GM21390 (cell line): ENCODE results near the gene CSMD2.

Experiments used
- ATAC-seq: cut with Tn5 transposase; IDR thresholded peaks from one replicate; pipeline ENCODE4 v1.9.1; 2021; ENCODE audit not compliant: unreplicated experiment

CSMD2 gene

DNA sequence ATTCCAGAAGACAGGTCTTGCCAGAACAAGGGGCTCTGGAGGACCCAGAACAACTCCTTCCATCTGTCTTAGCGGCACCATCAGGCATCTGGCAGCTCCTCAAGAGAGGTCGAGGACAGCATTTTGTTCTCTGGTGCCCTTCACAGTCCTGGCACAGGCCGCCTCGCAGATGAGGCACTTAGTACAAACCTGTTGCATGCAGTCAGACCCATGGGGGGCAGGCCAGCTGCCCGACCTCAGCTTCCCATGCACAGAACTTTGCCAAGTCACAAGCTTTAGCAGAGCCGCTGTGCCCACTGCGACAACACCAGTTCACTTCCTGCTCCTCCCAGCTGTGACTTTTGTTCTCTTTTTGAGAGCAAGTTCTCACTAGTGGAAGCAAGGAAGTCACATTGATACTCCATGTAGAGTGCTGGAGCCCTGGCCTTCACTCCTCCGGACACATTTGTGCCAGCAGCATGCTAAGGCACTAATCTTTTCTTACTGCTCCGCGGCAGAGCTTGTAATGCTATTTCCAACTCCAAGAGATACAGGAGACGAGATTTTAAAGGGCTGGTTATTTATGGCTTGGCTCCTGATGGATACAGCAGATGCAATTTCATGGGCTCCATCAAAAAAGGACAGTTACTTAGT, 256.6 kb downstream of the CSMD2 start:
- ATAC-seq = no peak

DNA sequence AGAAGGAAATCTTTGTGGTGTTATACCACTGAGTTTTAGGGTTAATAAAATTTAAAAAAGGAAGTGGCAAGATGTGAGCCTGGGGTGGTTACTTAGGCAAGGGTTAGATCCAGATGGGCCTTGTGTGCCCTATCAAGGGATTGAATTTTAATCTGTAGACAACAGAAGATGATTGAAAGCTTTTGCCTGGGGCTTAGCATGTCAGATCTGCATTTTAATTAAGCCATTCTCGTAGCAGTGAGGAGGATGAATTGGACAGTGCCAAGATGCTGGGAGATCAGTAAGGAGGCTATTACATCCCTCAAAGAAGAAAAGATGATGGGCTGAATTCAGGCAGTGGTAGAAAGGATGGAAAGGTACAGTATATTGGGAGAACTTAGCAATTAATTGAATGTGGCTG, 258.9 kb downstream of the CSMD2 start:
- no peak for ATAC-seq

DNA sequence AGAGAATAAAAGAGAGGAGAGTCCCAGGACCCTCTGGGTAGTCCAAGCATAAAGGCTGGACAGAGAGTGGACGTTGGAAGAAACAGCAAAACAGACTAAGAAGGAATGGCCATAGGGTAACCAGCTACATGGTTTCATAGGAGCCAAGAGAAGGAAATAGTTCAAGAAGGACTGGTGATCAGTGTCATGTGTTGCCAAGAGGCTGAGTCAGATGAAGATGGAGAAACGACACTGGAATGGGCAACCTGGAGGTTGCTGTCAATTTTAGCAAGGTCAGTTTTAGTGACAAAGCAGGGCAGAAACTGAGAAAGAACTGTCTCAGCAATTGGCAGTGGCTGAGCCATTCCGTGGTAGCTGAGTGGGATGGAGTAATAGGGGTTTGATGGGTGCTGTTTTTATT, 259.8 kb downstream of the CSMD2 start:
- no peak for ATAC-seq

DNA sequence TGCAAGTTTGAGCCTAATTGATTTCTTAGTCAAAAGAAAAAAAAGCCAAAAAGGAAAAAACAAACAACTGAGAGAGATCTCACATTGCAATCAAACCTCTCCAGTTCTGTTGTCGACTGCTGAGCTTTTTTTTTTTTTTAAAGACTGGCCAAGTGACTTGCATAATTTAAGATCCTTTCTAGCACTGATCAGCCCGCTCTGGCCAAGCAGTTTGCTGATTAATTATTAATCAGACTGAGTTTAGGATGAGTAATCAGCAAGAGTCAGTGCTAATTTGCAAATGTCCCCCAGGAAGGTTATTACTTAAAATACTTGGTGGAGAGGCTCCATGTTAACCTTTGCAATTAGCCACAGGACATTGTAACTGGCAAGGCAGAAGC, 261.8 kb downstream of the CSMD2 start:
- ATAC-seq = peak; percentile 66

DNA sequence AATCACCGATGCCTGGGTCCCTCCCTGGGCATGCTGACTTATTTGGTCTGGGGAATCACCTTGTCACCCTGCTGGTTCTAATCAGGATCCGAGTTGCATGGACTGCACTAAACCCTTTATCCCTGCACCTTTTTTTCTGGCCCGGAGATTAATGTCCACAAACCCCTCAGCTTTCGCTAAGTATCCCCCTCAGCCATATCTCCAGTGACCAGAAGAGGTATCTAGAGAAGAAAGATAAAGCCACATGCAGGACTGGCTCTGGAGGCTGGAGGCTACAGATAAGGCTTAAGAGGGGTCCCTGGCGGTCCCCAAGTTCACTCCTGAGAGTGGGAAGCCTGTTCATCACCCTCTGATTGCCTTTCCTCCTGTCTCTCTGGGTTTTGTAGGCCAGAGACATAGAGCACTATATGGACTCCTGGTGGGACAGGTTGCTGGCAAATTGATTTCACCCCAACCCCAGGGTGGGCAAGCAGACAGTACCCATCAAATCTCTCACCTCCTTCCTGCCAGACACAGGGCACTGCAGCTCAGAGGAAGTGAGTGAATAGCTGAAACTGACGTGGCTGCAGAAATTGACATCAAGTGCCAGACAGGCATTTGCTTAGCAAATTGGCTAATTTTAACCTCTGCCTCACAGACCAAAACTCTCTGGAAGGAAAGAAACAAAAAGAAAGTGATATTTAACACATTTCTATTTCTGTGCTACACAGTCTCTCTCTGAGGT, 262.4 kb downstream of the CSMD2 start:
- peak; percentile 84 for ATAC-seq

DNA sequence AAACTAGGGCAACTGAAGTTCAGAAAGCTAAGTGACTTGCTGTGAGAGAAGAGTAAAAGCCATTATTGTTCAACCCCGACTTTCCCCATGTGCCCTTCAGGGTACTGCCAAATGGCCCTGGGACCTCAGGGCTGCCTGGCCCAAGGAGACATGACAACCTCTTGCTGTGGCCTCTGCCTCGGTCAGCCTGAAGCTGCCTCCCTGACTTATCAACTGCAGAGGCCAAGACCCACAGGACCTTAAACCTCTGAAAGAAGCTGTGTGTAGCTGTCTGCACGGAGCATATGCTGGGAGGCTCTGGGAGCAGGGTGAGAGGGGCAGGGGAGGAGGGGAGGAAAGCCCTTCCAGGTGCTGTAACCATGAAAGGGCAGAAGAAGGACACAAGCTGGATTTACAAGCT, 265.3 kb downstream of the CSMD2 start:
- no peak for ATAC-seq

DNA sequence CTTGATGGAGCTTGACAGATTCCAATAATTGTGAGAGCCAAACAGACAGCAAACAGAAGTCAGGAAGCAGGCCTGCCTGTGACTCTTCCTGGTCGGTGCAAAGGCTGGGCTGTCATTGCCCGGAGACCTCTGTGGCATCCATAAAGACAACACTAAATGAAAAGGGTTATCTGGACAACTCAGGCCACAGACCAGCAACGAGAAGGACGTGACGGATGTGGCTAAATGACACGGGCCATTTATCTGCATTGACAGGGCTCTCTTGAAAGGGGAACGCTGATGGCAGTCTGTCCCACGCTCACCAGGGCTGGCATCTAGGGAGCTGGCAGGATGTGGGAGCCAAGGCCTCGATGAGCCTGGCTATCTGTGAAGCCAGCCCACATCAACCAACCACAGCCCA, 266.1 kb downstream of the CSMD2 start:
- ATAC-seq = no peak

DNA sequence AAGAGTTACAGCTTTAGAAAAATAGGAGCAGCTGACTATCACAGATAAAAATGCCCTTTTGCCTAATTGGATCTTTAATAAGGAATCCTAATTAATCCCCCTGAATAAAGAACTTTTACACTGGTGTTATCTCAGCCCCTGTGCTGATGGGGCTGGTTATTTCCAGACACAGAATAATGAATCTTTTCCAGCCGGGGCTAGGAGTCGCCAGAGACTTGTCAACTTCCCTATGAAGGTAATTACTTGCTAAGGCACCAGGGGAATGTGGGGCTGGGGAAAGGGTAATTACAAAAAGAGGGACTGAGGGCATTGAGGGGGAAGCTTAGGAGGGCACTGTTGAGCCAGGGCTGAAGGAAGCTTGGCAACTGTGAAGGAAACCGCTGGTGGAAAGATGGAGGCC, 266.6 kb downstream of the CSMD2 start:
- no peak for ATAC-seq

DNA sequence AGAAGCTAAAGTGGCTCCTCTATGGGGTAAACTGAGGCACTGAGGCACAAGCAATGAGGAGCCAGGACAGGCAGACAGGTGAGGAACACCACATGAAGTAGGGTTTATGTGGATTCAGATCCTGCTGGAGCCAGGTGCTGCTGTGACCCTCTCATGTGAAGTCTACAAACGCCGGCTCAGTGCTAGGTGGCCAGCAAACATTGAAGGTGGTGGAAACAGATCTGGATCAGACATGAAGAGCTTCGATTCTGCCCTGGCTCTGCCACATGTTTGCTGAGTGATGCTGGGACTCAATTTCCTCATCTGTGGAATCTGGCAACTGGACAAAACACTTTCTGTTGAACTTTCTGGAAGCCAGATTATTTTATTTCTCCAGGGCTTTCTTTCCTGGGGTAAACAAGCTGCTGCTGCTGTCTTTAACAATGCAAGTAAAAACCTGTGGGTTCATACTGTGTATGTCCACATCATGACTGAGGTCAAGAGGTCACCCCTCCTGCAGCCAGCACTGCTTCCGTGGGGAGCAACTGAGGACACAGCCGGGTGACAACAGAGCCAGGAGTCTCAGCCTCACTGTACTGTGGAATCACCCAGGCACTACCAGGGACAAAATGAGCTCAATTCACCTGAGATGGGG, 267.8 kb downstream of the CSMD2 start:
- no peak for ATAC-seq

DNA sequence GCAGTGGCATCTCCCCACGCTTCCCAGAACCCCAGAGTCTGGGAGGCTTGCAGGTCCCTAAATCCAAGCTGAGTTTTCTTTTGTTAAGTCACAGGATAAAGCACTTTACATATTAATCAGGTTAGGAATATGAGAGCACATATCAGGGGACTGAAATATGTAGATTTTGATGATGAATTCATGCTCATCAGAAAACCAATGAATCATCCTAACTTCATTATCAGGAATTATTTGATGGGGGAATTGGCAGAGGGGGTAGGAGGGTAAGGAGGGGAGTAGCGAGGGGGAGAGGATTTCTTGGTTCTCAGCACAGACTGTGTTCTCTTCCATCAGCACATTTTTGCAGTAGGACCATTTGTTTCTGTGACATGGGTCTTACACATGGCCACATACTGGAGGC, 269.1 kb downstream of the CSMD2 start:
- no peak for ATAC-seq

DNA sequence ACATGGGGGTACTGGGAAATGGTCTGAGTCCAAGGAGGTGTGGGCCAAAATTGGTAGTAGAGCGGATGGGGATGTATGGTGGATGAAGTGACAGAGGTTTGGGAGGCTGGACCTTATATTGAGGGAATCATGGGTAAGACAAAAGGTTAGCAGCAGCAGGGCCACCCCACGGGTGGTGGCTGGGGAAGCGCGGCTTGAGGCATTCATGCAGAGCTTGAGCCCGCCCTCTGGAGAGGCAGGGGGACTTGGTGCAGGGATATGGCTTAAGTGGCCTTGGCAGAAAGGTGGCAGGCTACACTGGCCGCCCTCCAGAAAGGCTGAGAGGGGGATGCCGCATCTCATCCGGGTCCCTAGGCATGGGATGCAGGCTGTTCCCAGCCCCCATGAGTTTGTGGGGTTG, 269.6 kb downstream of the CSMD2 start:
- ATAC-seq = no peak

DNA sequence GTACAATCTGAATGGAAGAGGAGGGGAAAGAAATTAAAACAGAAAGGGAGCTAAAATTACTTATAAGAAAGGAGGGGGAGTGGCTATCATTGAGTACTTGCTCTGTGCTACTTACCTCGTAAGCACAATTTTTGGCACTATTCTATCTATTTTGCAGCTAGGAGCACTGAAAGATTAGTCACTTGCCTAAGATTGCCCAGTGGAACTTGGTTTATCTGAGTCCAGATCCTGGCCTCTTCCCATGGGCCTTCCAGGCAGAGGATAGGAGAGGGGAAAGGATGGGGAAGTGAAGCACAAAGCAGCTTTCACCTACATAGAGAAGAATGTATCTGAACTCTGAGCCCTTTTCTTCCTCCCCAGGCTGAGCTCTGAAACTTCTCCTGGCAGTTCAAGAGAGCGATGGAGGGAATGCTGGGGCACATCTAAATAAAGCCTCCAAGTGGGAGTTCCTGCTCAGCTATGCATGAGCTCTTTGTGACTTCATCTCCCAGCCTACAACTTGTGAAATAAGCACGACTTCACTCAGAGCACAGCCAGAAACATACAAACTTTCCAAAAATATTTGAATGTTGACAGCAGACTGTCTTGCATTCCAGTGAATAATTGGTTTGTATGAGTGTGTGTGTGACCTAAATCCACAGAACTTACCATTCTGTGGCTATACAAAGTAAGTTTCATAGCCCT, 271.7 kb downstream of the CSMD2 start:
- no peak for ATAC-seq

DNA sequence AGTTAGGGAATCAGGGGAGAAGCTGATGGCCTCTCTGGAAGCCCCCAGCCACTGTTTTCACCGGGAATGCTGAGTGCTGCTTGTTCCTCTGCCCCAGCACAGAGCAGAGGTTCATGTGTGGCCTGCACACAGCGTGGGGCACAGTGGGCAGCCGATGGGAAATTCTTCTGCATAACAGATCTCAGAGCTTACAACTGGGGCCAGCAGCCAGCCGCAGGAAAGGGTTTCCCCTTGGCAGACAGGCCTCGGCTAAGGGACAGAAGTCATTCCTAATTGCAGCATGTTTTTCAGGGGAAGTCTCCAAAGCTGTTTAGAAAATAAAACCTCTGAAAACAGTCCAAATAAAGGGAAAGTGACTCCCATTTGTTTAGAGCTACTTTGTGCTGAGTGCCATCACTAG, 278.5 kb downstream of the CSMD2 start:
- no peak for ATAC-seq

DNA sequence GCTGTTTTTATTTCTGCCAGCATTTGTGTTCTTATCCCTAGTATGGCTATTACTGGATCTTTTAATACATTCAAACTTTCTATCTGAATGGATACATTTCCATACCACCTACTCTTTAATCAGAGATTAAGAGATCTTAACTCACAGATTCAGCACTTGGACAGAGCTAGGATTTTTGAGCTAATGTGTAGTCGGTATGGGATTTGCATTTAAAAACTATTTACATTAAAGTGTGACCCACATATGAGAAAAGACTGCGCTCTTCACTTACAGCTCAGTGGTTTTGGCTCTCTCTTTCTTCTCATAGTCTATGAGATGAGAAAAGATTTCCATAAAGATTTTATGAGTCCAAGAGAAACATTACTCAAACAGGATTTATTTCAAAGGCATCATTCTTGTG, 284.7 kb downstream of the CSMD2 start:
- ATAC-seq = no peak

DNA sequence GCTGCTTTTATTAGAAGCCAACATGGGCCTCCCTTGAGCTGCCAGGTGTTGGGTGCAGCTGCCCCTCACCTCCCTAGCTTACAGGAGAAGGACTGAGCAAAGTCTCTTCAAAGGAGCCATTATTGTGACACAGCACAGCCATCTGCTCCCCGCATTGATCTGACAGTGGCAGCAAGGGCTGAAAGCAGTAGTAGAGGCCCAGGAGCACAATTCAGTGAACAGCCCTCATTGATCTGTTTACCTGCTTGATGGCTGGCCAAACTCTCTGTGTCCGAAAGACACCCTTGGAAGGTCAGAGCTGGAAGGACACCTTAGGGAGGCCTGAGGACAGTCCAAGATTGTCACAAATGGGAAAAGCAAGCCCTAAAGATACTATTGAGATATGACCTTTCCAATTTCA, 286.6 kb downstream of the CSMD2 start:
- ATAC-seq = no peak

DNA sequence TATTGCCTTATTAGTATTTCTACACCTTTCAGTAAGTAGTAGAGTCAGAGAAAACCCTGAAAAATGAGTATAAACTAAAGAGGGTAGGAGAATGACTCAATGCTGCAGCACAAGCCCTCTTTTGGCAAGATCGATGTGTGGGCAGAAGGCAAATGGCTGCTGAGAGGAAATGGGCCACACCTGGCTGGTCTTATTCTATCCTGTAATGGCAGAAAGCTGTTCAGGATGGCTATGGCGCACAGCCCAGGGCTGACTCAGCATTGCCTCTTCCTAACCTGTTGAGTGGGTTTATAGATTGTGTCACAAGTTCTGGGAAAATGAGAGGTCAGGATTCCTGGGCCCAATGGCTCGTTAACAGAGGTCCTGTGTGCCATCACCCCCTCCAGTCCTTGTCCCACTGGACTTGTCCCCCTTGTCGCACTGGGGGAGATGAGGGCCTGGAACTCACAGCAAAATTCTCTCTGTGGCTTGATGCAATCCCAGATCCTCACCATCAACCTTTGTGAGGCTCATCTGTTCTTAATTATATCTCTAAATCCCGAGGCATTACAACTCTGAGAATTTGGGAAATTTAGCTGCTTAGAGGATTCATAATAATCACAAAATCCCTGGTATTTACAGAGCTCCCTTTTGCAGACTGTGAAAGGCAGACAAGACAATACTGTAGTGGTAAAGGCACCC, 287.9 kb downstream of the CSMD2 start:
- ATAC-seq = no peak

DNA sequence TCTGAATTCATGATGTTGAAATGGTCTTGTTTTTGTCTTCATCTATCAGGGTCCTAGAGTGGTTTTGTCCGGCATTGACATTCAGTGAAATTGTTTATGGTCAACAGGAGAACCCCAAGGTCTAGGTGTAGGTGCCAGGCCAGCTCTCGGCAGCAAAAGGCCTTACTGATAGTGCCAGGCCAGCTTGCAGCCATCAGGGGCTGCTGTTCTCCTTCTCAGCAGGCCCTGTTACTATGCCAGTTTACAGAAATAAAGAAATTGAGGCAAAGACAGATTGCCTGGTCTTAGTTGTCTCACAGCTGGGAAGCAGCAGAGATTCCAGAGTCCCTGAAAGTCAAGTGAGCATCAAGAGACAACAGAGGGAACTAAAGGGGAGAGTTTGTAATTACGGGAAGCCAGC, 289.2 kb downstream of the CSMD2 start:
- no peak for ATAC-seq

DNA sequence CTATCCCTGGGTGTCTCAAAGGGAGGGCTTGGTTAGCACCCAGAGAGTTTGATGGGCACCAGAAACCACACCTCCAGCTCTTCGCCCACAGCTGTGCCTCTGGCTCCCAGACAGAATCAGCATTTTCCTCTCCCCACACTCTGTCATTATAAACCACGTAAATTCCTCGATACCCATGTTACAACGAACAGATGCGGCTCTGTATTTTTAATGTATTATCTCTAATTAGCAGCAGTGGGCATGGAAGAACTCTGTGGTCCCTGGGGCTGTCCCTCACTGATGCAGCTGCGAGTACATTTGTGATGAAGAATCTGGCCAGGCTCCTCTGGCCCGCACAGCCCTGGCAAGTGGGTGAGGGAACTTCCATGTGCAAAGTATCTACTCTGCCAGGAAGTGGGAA, 290.4 kb downstream of the CSMD2 start:
- no peak for ATAC-seq

DNA sequence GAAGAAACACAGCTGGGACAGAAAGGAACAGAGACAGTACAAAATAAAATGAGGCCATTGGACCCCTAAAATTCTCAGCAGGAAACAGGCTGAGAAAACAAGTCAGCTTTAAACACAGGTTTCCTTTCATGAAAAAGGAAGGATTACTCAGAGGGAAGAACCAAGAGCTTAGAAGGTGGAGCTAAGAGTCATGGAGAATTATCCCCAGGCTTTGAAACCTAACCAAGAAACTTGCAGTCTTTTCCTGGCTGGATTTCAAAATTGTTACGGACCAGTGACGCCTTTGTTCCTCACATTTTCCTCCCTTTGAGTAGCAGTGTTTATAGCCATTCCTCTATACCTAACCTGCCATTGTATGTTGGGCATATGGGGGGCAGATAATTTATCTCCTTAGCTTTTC, 292.3 kb downstream of the CSMD2 start:
- ATAC-seq = no peak

DNA sequence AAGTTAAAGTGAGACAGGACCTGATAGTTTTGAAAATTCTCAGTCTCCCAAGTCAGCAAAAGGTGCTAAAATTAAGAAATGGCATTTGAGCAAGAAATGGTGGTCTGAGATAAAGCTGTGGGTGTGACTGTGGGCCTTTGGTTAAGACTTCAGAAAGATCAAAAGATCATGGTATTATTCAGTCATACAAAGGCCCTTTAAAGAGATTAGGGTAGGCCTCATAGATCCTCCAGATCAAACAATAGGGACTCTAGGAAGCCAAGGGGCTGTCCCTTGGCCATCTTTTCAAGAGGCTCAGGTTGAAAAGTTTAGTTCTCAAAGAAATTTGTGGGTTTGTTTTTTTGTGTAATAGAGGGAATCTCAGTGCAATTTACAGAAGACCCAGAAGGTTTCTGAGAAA, 292.8 kb downstream of the CSMD2 start:
- no peak for ATAC-seq

DNA sequence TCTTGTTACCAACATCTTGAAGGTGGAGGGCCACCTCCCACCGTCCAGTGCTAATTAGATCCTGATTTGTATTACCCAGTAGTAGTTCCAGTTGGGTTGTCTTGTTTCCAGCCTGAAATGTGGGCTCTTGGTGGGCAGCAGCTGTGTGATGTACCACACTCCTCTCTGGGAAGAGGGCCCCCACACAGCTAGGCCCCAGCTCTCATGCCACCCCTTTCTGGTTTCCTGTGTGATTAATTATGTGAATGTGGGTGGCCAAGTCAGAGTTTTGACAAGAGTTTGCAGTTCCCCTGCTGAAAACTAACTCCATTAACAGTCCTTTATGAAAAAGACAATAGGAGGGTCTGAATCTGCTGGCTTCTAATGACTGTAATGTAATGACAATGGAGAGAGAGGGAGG, 297.3 kb downstream of the CSMD2 start:
- no peak for ATAC-seq
